Endothelial cell of umbilical vein (primary cell): ENCODE results near the gene SEC14L1. TPM values are rescaled to one million over a fixed set of nuclear protein-coding genes. Genes with fewer than 3 reads are reported as not detected.

Experiments
- BruUV-seq: library from RNA; stranded (reverse); fragments of 400-500 nt; replicated peaks from 2 replicates; lab custom pipeline; 2021; lab: Mats Ljungman, UMichigan
- CTCF ChIA-PET: fragments of 300-600, 350-600 bp; sonication (Branson Sonifier 250); formaldehyde crosslinking; loops from one replicate; lab custom pipeline; 2021; ENCODE audit warnings: antibody characterized with exemption, inconsistent platforms; lab: Charles Lee
- POLR2A ChIA-PET: fragments of 300-600, 350-600 bp; sonication (Branson Sonifier 250); formaldehyde crosslinking; loops from one replicate; lab custom pipeline; 2021; ENCODE audit warnings: antibody characterized with exemption, inconsistent platforms; lab: Charles Lee
- DNase-seq: peaks from one replicate; pipeline ENCODE4 v3.0.0-alpha.2; 2011; ENCODE audit warnings: low read depth, low spot score
- FAIRE-seq: peaks from 2 replicates; lab custom pipeline; 2011; peaks lifted over from hg19 to GRCh38; lab: Jason Lieb, UNC
- H2AFZ ChIP-seq: 2 replicates; pipeline ENCODE4 v1.6.0; 2012; ENCODE audit warnings: low read depth, low read length, control low read depth, inconsistent platforms
- H3K27ac ChIP-seq: 2 replicates; pipeline ENCODE4 v1.5.1; 2011; ENCODE audit warnings: low read depth, mild to moderate bottlenecking, control low read depth, low read length, moderate library complexity; ENCODE audit not compliant: insufficient read depth
- H3K27me3 ChIP-seq, 2 experiments: 2 replicates each; pipeline versions ENCODE4 v1.6.0 to v1.6.1; 2011; ENCODE audit warnings: low read length in 2 of 2, mixed read lengths in 1 of 2; ENCODE audit not compliant: control insufficient read depth in 2 of 2, insufficient read depth in 2 of 2
- H3K36me3 ChIP-seq, 2 experiments: 2 replicates in 1 of 2; 3 replicates in 1 of 2; pipeline ENCODE4 v1.5.1; 2011; ENCODE audit warnings: low read length in 2 of 2, mild to moderate bottlenecking in 1 of 2, moderate library complexity in 1 of 2; ENCODE audit not compliant: control insufficient read depth in 2 of 2, insufficient read depth in 2 of 2; ENCODE audit errors: extremely low read depth in 1 of 2
- H3K4me1 ChIP-seq: 3 replicates; pipeline ENCODE4 v1.5.1; 2011; ENCODE audit warnings: mild to moderate bottlenecking, low read length; ENCODE audit not compliant: control insufficient read depth, insufficient read depth; ENCODE audit errors: extremely low read depth
- H3K4me2 ChIP-seq: 2 replicates; pipeline ENCODE4 v1.6.1; 2011; ENCODE audit warnings: low read length, control low read depth, mixed read lengths; ENCODE audit not compliant: insufficient read depth
- H3K4me3 ChIP-seq, 3 experiments: fragments of 200-600 bp in 1 of 3; sonication (generic), shearing (Covaris generic) in 1 of 3; replicated peaks in 1 of 3; 2 replicates each; pipeline ENCODE4 v1.5.1; 2011 to 2016; ENCODE audit warnings: control low read depth in 3 of 3, low read length in 3 of 3, mild to moderate bottlenecking in 2 of 3, inconsistent platforms in 1 of 3, low read depth in 1 of 3, moderate library complexity in 1 of 3; ENCODE audit not compliant: insufficient read depth in 1 of 3
- H3K79me2 ChIP-seq: 2 replicates; pipeline ENCODE4 v1.6.0; 2012; ENCODE audit warnings: low read length, inconsistent platforms; ENCODE audit not compliant: control insufficient read depth, insufficient read depth
- H3K9ac ChIP-seq: replicated peaks from 2 replicates; pipeline ENCODE3; 2011; ENCODE audit warnings: low read length, control low read depth; ENCODE audit not compliant: insufficient read depth; ENCODE audit errors: extremely low read depth
- H3K9me1 ChIP-seq: replicated peaks from 3 replicates; pipeline ENCODE4 v1.6.0; 2011; ENCODE audit warnings: mild to moderate bottlenecking, low read length; ENCODE audit not compliant: control insufficient read depth, insufficient read depth; ENCODE audit errors: extremely low read depth
- H3K9me3 ChIP-seq: replicated peaks from 2 replicates; pipeline ENCODE4 v1.5.1; 2012; ENCODE audit warnings: low read length, inconsistent platforms; ENCODE audit not compliant: control insufficient read depth, insufficient read depth
- H4K20me1 ChIP-seq: replicated peaks from 2 replicates; pipeline ENCODE3; 2011; ENCODE audit warnings: mild to moderate bottlenecking, low read length; ENCODE audit not compliant: control insufficient read depth, insufficient read depth; ENCODE audit errors: extremely low read depth
- CTCF ChIP-seq, 2 donors: IDR thresholded peaks; 1 replicate in 1 of 2; 2 replicates in 1 of 2; pipeline ENCODE4 v1.5.1; 2011; ENCODE audit warnings: low read length in 2 of 2, mild to moderate bottlenecking in 2 of 2, moderate library complexity in 2 of 2, control low read depth in 1 of 2, inconsistent platforms in 1 of 2, low read depth in 1 of 2; ENCODE audit not compliant: insufficient read depth in 1 of 2; ENCODE audit errors: extremely low read depth in 1 of 2
- GATA2 ChIP-seq: IDR thresholded peaks from 2 replicates; pipeline ENCODE4 v1.7.0; 2011; ENCODE audit warnings: low read depth, mild to moderate bottlenecking, moderate library complexity, mixed read lengths, low read length; ENCODE audit not compliant: insufficient read length, insufficient read depth
- MAX ChIP-seq: IDR thresholded peaks from 2 replicates; pipeline ENCODE4 v1.6.1; 2011; ENCODE audit not compliant: insufficient read depth, insufficient read length
- MYC ChIP-seq: IDR thresholded peaks from one replicate; pipeline ENCODE4 v1.6.1; 2011; ENCODE audit warnings: mild to moderate bottlenecking, low read depth, low read length
- dilution Hi-C: fragments of 300-500 bp; cut with MboI; formaldehyde crosslinking; loops from one replicate; pipeline ENCODE4 v1.15.0; 2019; ENCODE audit warnings: low sequenced_read_pairs; ENCODE audit not compliant: extremely low pct_ligation_motif_present
- intact Hi-C: fragments of 100-400 bp; cut with micrococcal nuclease; formaldehyde crosslinking; loops from one replicate; pipeline ENCODE4 v1.10.0; 2022
- polyA plus RNA-seq, 4 experiments: library from polyadenylated mRNA; depleted of rRNA in 3 of 4; stranded (reverse) in 3 of 4; unstranded in 1 of 4; fragments of >200 nt; gene quantifications; 2 replicates each; pipeline versions ENCODE4 v1.2.1 to v1.2.3, GENCODE V29; 2011 to 2012; ENCODE audit warnings: missing spikeins in 1 of 4
- total RNA-seq: library from RNA; stranded (reverse); gene quantifications from 2 replicates; pipeline ENCODE4 v1.2.3, GENCODE V29; 2021

The SEC14L1 gene
- total and polyA plus RNA-seq, 2 donors (not counting 3 experiments of a cell fraction or from before 2014, with no cell fraction given): 215 to 631 TPM

GRCh38 chr17:77129568-77130301 lies 11.0 kb upstream of the SEC14L1 start:
- FAIRE-seq: no peak
- TF ChIP-seq GATA2 (no peak), MYC (no peak), MAX (no peak), CTCF (IDR thresholded peaks at IDR 0.05; ENCODE audit: extremely low read depth in 1 of 2, insufficient read depth in 1 of 2, low read depth in 1 of 2, low read length in 2 of 2) (no peak)
- no peak overlapping the region for H3K4me3 ChIP-seq
- dilution Hi-C loops: no loop called here
- peaks cover 6% of the 10 kb centered on the region for H3K79me2 ChIP-seq
- H2AFZ ChIP-seq: no peak overlapping the region
- no peak for DNase-seq
- peaks cover 32% of the 10 kb centered on the region for H3K4me1 ChIP-seq
- no TSS peak for BruUV-seq
- H3K9ac ChIP-seq: no peak overlapping the region
- no peaks in the 10 kb centered on the region for H3K9me1 ChIP-seq
- peak overlapping the region; percentile 0 for H3K27ac ChIP-seq
- ChIA-PET CTCF (interaction anchor here (0.7 to 2.6 kb wide), 6 partner anchors 9 to 41 kb away, joined by 3 to 12 read pairs (median 4); partner anchors contain the start of gene SEC14L1), POLR2A (interaction anchor here (0.6 to 1.3 kb wide), 3 partner anchors 11 to 426 kb away, joined by 3 to 4 read pairs (median 4); partner anchors contain the start of gene SEC14L1)
- no peaks in the 10 kb centered on the region for H4K20me1 ChIP-seq
- no peak overlapping the region for H3K4me2 ChIP-seq
- H3K9me3 ChIP-seq: no peaks in the 10 kb centered on the region
- no peaks in the 10 kb centered on the region for H3K36me3 ChIP-seq
- H3K27me3 ChIP-seq: no peaks in the 10 kb centered on the region
- intact Hi-C loops: no loop called here
